Stomach smooth muscle (tissue), 2 donors: ENCODE measurements around the gene GLIS1.

ENCODE experiments used
- H3K27ac ChIP-seq: one replicate; pipeline ENCODE4 v1.7.0; 2013; ENCODE audit warnings: mild to moderate bottlenecking, low read length, inconsistent platforms
- H3K27me3 ChIP-seq, 2 donors: one replicate each; pipeline ENCODE4 v1.7.0; 2013; ENCODE audit warnings: low read length in 2 of 2; ENCODE audit not compliant: insufficient read depth in 2 of 2, control insufficient read depth in 1 of 2
- H3K36me3 ChIP-seq, 2 donors: one replicate each; pipeline ENCODE4 v1.7.0; 2013; ENCODE audit warnings: low read length in 2 of 2; ENCODE audit not compliant: control insufficient read depth in 2 of 2, insufficient read depth in 2 of 2
- H3K4me1 ChIP-seq: one replicate; pipeline ENCODE4 v1.7.0; 2013; ENCODE audit warnings: low read length; ENCODE audit not compliant: control insufficient read depth, insufficient read depth
- H3K4me3 ChIP-seq, 2 donors: one replicate each; pipeline ENCODE4 v1.7.0; 2013; ENCODE audit warnings: low read length in 2 of 2
- H3K9ac ChIP-seq, 2 donors: one replicate each; pipeline ENCODE4 v1.7.0; 2013; ENCODE audit warnings: low read length in 2 of 2, mild to moderate bottlenecking in 1 of 2
- H3K9me3 ChIP-seq, 2 donors: one replicate each; pipeline ENCODE4 v1.7.0; 2013; ENCODE audit warnings: low read length in 2 of 2; ENCODE audit not compliant: control insufficient read depth in 2 of 2
- donor health status: healthy.
- donor health status: Pancreatic carcinoma.

Gene GLIS1

DNA sequence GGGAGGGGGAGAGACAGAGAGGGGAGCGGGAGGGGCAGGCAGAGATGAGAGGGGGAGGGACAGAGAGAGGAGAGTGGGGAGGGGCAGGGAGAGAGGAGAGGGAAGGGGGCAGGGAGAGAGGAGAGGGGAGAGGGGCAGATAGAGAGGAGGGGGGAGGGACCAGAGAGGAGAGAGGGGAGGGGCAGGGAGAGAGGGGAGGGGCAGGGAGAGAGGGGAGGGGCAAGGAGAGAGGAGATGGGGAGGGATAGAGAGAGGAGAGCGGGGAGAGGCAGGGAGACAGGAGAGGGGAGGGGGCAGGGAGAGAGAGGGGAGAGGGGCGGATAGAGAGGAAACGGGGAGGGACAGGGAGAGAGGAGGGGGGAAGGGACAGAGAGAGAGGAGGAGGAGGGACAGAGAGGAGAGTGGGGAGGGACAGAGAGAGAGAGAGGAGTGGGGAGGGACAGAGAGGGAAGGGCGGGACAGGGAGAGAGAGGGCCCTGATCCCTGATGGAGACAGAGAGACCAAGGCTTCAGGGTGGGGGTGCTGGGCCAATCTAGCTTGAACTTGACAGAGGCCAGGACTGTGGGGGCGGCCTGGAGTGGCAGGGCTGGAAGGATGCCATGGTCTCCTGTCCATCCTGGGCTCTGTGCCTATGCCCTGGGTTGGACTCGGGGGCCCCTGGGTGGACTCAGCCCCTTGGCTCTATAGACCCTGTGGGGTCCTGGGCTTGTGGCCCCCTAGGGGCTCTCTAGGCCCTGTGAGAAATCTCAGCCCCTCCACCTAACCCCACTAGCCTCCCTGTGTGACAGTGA is 236.1 kb downstream of the GLIS1 start:
- no peak overlapping the region for H3K9ac ChIP-seq
- no peak overlapping the region for H3K4me3 ChIP-seq
- peaks cover 4 to 20% of the 10 kb centered on the region in 2 donors for H3K27me3 ChIP-seq
- peaks cover 2% of the 10 kb centered on the region for H3K4me1 ChIP-seq
- H3K27ac ChIP-seq, result no peak overlapping the region
- no peaks in the 10 kb centered on the region for H3K9me3 ChIP-seq
- H3K36me3 ChIP-seq, result no peaks in the 10 kb centered on the region

DNA sequence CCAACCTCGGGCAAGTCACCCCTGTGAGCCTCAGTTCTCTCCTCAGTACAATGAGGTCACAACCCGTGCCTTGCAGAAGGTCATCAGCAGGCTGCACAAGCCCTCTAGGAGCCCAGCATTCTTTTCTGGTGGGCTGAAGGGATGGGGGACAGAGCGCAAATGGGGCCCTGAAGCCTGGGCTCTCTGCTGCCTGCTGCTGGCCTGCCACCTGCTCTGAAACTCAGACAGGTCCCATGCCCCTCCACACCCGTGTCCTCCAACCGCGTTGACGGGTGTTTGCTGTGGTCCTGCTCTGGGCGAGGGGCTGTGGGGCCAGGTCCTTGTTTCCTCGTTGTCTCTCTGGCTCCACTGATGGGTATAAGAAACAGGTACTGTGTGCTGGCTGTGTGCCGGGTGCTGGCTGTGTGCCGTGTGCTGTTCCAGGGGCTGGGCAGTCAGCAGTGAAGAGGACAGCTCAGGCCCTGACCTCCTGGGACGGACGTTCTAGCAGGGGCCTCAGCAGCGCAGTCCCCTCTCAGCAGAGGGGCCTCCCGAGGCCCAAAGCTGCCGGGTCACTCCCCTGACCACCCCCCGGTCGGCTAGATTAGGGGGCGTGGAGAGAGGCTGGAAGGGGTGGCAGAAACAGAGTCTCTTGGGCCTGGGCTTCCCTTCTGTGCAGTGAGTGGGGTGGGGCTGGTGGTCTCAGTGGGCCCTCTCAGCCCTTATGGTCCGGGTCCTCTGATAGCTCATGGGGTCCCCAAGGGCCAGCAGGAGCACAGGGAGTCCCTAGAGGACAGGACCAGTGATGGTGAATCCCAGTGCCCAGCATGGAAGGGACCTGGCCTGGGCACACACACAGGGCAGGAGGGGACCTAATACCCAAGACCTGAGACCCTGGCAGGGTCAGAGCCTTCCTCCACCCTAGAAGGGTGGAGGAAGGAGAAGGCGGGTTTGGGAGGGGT is 237.6 kb downstream of the GLIS1 start:
- no peaks in the 10 kb centered on the region for H3K9me3 ChIP-seq

DNA sequence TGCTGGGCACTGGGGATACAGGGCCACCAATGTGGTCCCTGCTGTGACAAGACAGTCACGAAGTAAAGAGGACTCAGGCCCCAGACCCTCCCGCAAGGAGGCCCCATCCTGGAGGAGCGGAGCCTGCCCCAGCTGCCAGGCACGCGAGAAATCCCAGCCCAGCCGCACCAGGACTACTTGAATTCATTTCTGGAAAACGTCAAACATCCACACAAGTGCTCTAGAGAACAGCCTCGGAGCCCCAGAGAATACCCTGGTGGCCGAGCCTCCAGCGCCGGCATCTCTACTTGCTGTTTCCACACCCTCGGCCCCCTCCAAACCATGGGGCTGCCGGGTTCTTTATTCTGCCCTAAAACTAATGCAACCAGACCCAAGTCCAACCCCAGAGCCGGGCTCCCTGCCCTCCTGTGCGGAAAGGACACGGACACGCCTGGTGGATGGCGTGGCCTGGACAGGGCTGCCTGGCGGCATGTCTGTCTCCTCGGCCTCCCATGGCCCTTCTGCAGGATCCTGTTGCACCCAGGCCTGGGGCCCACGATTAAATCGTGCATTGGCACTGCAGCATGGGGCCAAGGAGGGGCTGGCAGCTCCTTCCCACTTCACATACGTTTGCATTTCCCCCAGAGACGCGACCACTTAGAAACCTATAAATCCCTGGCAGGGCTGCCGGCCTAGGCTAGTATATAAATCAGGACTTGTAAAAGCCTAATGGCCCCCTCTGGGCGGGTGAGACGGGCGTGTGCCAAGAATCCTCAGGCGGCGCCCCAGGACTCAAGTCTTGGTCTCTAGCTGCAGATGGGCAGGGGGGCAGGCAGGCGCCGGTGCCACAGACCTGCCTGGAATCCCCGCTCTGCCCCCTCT is 238.5 kb downstream of the GLIS1 start:
- Histone ChIP-seq H3K9me3 (no peaks in the 10 kb centered on the region), H3K27me3 (peaks cover 4 to 22% of the 10 kb centered on the region in 2 donors)

More for the DNA sequence above, 237.6 kb downstream of the GLIS1 start:
- Histone ChIP-seq H3K27ac (no peak overlapping the region), H3K4me1 (peaks cover 2% of the 10 kb centered on the region), H3K27me3 (peaks cover 4 to 22% of the 10 kb centered on the region in 2 donors), H3K4me3 (no peak overlapping the region), H3K36me3 (no peaks in the 10 kb centered on the region), H3K9ac (no peak overlapping the region)

GRCh38 chr1:53499257-53500203 is 239.4 kb downstream of the GLIS1 start:
- Histone ChIP-seq H3K9ac (no peak overlapping the region), H3K9me3 (no peaks in the 10 kb centered on the region), H3K4me3 (no peak overlapping the region), H3K27ac (no peak overlapping the region), H3K4me1 (peaks cover 2% of the 10 kb centered on the region), H3K27me3 (peaks cover 4 to 22% of the 10 kb centered on the region in 2 donors), H3K36me3 (no peaks in the 10 kb centered on the region)

More for the DNA sequence above, 238.5 kb downstream of the GLIS1 start:
- peaks cover 2% of the 10 kb centered on the region for H3K4me1 ChIP-seq
- no peaks in the 10 kb centered on the region for H3K36me3 ChIP-seq
- no peak overlapping the region for H3K27ac ChIP-seq
- H3K9ac ChIP-seq, result no peak overlapping the region
- H3K4me3 ChIP-seq, result no peak overlapping the region

DNA sequence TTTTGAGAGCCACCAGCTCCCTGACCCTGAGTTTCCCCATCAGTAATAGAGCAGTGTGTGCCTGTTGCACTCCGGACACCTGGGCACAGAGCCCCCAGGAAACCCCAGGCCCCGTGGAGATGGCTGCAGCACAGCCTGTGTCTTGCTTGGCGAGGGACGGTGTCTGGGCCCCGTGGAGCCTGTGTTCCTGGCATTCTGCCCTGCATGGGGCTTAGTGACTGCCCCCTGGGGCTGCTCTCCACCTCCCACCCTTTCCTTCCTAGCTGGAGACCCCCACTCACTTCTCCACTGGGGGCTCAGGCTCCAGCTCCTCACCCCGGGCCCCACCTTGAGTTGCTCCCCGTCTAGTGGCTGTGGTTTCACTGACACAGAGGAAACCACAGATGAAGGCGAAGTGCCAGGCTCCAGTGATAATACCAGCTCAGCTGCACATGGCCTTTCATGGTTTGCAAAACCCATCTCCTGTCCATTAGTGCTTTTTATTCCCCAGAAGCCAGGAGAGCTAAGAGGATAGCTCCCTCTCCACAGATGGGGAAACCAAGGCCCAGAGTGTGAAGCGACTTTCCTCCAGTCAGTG is 240.3 kb downstream of the GLIS1 start:
- no peak overlapping the region for H3K9ac ChIP-seq
- no peak overlapping the region for H3K27ac ChIP-seq
- peaks cover 2% of the 10 kb centered on the region for H3K4me1 ChIP-seq
- no peaks in the 10 kb centered on the region for H3K36me3 ChIP-seq
- H3K4me3 ChIP-seq, result no peak overlapping the region
- H3K27me3 ChIP-seq, result peaks cover 4 to 22% of the 10 kb centered on the region in 2 donors
- no peaks in the 10 kb centered on the region for H3K9me3 ChIP-seq

DNA sequence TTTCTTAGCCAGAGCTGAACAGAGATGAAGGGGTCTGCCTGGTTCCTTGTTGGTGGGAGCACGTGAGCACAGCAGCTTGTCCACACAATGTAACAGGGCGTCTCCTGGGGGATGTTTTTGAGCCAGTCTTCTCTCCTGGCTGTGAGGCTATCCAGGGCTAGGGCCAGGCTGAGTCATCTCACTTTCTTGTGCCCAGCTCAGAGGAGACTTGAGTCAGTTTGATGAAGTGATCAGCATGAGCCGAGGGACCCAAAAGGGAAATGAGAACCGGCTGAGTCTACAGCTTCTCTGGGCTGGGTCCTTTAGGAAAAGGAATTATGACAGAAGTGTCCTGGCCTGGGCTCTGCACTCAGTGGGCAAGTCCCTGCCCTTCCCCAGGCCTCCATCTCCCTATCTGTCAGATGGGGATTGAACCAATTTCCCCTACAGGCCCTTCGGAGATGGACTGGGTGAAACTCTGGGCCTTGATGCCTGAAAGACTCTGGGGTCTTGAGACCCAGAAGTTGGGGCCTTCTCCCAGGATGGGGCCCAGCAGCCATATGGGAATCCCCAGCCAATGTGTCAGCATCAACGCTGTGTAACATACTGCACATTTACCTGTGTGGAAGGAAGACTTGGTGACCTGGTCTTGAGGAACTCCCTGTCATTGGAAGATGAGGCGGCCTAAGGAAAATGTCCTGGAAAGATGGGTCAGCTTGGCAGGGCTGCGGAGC is 243.2 kb downstream of the GLIS1 start:
- no peaks in the 10 kb centered on the region for H3K4me1 ChIP-seq
- no peak overlapping the region for H3K9ac ChIP-seq
- H3K36me3 ChIP-seq, result no peaks in the 10 kb centered on the region
- peaks cover 2 to 16% of the 10 kb centered on the region in 2 donors for H3K27me3 ChIP-seq
- no peak overlapping the region for H3K27ac ChIP-seq
- no peak overlapping the region for H3K4me3 ChIP-seq
- H3K9me3 ChIP-seq, result peaks cover 0 to 5% of the 10 kb centered on the region in 2 donors

- Histone ChIP-seq H3K36me3 (no peaks in the 10 kb centered on the region), H3K4me1 (peaks cover 3% of the 10 kb centered on the region), H3K9me3 (peaks cover 0 to 5% of the 10 kb centered on the region in 2 donors), H3K27me3 (peaks cover 10 to 12% of the 10 kb centered on the region in 2 donors), H3K4me3 (no peak overlapping the region), H3K9ac (no peak overlapping the region), H3K27ac (no peak overlapping the region)
These were observed 248.6 kb downstream of the GLIS1 start for GRCh38 chr1:53490351-53490750.

DNA sequence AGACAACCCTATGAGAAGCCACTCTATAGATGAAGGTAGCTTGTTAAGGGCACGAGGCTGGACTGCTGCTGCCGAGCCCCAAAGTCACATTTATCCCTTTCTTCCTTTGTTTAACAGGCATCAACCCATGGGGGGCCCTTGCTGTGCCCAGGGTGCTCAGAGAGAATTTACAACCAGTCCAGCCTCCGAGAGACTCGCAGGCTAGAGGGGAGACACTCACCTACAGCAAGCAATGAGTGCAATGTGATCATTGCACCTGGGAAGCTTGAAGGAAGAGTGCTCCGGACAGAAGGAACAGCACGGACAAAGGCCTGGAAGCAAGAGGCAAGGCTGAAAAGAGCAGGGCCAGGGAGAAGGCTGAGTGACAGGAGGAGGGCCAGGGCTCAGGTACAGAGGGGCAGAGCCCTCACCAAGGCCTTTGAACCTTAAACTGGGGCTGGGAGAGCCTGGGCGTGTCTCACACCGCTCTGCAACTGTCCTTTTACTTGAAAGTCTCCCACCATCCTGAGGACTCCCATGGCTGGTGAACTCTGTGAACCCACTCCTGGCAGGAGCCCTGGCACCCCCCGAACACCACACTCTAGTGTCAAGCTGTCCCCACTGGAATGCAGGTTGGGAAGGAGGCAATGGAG is 252.5 kb downstream of the GLIS1 start:
- Histone ChIP-seq H3K27me3 (peaks cover 13 to 16% of the 10 kb centered on the region in 2 donors), H3K4me3 (no peak overlapping the region), H3K36me3 (no peaks in the 10 kb centered on the region)

More for the DNA sequence above, 252.5 kb downstream of the GLIS1 start:
- no peak overlapping the region for H3K9ac ChIP-seq
- no peaks in the 10 kb centered on the region for H3K9me3 ChIP-seq
- no peak overlapping the region for H3K27ac ChIP-seq
- H3K4me1 ChIP-seq, result peaks cover 4% of the 10 kb centered on the region
